NCI-H446 treated with DMSO at 0.1 percent for 48 hours (cell line): ENCODE results near the gene PCDHGB5.
"Not testable (repeated sequence)": the region's sequence is repeated elsewhere in the genome, so short reads cannot be mapped to it uniquely, and the experiment has no call there.

ENCODE experiments used
- DNase-seq: peaks from one replicate; lab custom pipeline; 2025; lab: John Stamatoyannopoulos, UW

Gene PCDHGB5

GRCh38 chr5:141382469-141383294, 15.1 kb upstream of the PCDHGB5 start, which contains the start of gene PCDHGA7:
PCDHGA7 (plus strand) TSS chr5:141382742; CDS start chr5:141382900, 158 bp downstream.
- no peak for DNase-seq

- no peak for DNase-seq
Measured at GRCh38 chr5:141383345-141383744, 14.4 kb upstream of the PCDHGB5 start.

GRCh38 chr5:141384471-141385267, 13.1 kb upstream of the PCDHGB5 start:
- no peak for DNase-seq

- not testable (repeated sequence) for DNase-seq
Measured at GRCh38 chr5:141387557-141388311, 10.0 kb upstream of the PCDHGB5 start, which contains the start of gene PCDHGB4. PCDHGB4 (plus strand) TSS chr5:141387698; CDS start chr5:141387885, 187 bp downstream.

GRCh38 chr5:141388661-141389060, 9.1 kb upstream of the PCDHGB5 start:
- no peak for DNase-seq

- no peak for DNase-seq
Measured at GRCh38 chr5:141389153-141390042, 8.3 kb upstream of the PCDHGB5 start.

- DNase-seq = no peak
Measured at GRCh38 chr5:141392429-141393198, 5.1 kb upstream of the PCDHGB5 start, which contains the start of gene PCDHGA8. PCDHGA8 (plus strand) TSS chr5:141392633; CDS start chr5:141392814, 181 bp downstream.

GRCh38 chr5:141393267-141393666, 4.5 kb upstream of the PCDHGB5 start:
- DNase-seq = no peak

GRCh38 chr5:141394401-141395187, 3.2 kb upstream of the PCDHGB5 start:
- not testable (repeated sequence) for DNase-seq

- no peak for DNase-seq
Measured at GRCh38 chr5:141398608-141399007, 861 bp downstream of the PCDHGB5 start.

GRCh38 chr5:141399555-141400258, 2.0 kb downstream of the PCDHGB5 start:
- no peak for DNase-seq

GRCh38 chr5:141402553-141403243, 5.0 kb downstream of the PCDHGB5 start, which contains the start of gene PCDHGA9:
PCDHGA9 (plus strand) TSS chr5:141402778; CDS start chr5:141402953, 175 bp downstream.
- DNase-seq = no peak

- DNase-seq = no peak
Measured at GRCh38 chr5:141403387-141403786, 5.6 kb downstream of the PCDHGB5 start.

GRCh38 chr5:141407790-141408505, 10.2 kb downstream of the PCDHGB5 start, which contains the start of gene PCDHGB6:
PCDHGB6 (plus strand) TSS chr5:141408021; CDS start chr5:141408203, 182 bp downstream.
- not testable (repeated sequence) for DNase-seq

GRCh38 chr5:141409598-141410306, 12.0 kb downstream of the PCDHGB5 start:
- no peak for DNase-seq

- no peak for DNase-seq
Measured at GRCh38 chr5:141411575-141411974, 13.8 kb downstream of the PCDHGB5 start.
